GM18508 (cell line): ENCODE measurements around the gene FCAMR.

Source experiments
- ATAC-seq: cut with Tn5 transposase; IDR thresholded peaks from one replicate; pipeline ENCODE4 v1.9.1; 2021; ENCODE audit warnings: moderate number of reproducible peaks; ENCODE audit not compliant: insufficient read depth, unreplicated experiment

The FCAMR gene

GRCh38 chr1:206913766-206914537 is 56.3 kb downstream of the FCAMR start:
- no peak for ATAC-seq

- no peak for ATAC-seq
Observed at GRCh38 chr1:206912445-206913095, 57.7 kb downstream of the FCAMR start.

GRCh38 chr1:206911064-206911663 is 59.1 kb downstream of the FCAMR start:
- no peak for ATAC-seq

- no peak for ATAC-seq
Observed at GRCh38 chr1:206909883-206910318, 60.4 kb downstream of the FCAMR start.

GRCh38 chr1:206909161-206909882 is 60.9 kb downstream of the FCAMR start:
- no peak for ATAC-seq

GRCh38 chr1:206908038-206908437 is 62.2 kb downstream of the FCAMR start:
- no peak for ATAC-seq
